Natural killer cell (primary cell): ENCODE measurements around the gene NLRP1. TPM values are rescaled to one million over a fixed set of nuclear protein-coding genes. Genes with fewer than 3 reads are reported as not detected.

Source experiments
- ATAC-seq, 3 donors: fragments of 150-1000 bp in 2 of 3; fragments of 200-7000 bp in 1 of 3; cut with Tn5 transposase; 1 replicate in 1 of 3; 2 replicates in 2 of 3; pipeline ENCODE4 v1.10.0; 2021; ENCODE audit warnings: mild to moderate bottlenecking in 2 of 3, moderate library complexity in 2 of 3
- DNase-seq, 2 donors: peaks; one replicate each; pipeline versions ENCODE4 v3.0.0 to v3.0.0-alpha.2; 2013 to 2021; ENCODE audit warnings: mixed read lengths in 1 of 2
- H3K27ac ChIP-seq: one replicate; pipeline ENCODE4 v1.5.1; 2013; ENCODE audit warnings: mild to moderate bottlenecking, low read length
- H3K27me3 ChIP-seq: one replicate; pipeline ENCODE4 v1.6.1; 2013; ENCODE audit warnings: low read length; ENCODE audit not compliant: control insufficient read depth, insufficient read depth
- H3K36me3 ChIP-seq: one replicate; pipeline ENCODE4 v1.6.1; 2013; ENCODE audit warnings: low read length; ENCODE audit not compliant: control insufficient read depth, insufficient read depth
- H3K4me1 ChIP-seq: one replicate; pipeline ENCODE4 v1.6.1; 2013; ENCODE audit warnings: low read length; ENCODE audit not compliant: control insufficient read depth, insufficient read depth
- H3K4me3 ChIP-seq: one replicate; pipeline ENCODE4 v1.5.1; 2013; ENCODE audit warnings: low read length
- H3K9me3 ChIP-seq: one replicate; pipeline ENCODE4 v1.6.1; 2013; ENCODE audit warnings: low read length; ENCODE audit not compliant: control insufficient read depth, insufficient read depth
- H3K27ac Mint-ChIP-seq, 2 donors: one replicate each; pipeline ENCODE4 v1.8.0; 2022; ENCODE audit warnings: mild to moderate bottlenecking in 2 of 2, mixed read lengths in 2 of 2, moderate library complexity in 1 of 2
- H3K27me3 Mint-ChIP-seq, 2 donors: one replicate each; pipeline ENCODE4 v1.8.0; 2022; ENCODE audit warnings: low read depth in 2 of 2, mixed read lengths in 2 of 2
- H3K36me3 Mint-ChIP-seq: one replicate; pipeline ENCODE4 v1.8.0; 2022; ENCODE audit warnings: mixed read lengths
- H3K4me1 Mint-ChIP-seq, 2 donors: one replicate each; pipeline ENCODE4 v1.8.0; 2022; ENCODE audit warnings: mixed read lengths in 2 of 2
- H3K4me3 Mint-ChIP-seq: one replicate; pipeline ENCODE4 v1.8.0; 2022; ENCODE audit warnings: mild to moderate bottlenecking, moderate library complexity, mixed read lengths
- H3K9me3 Mint-ChIP-seq, 2 donors: one replicate each; pipeline ENCODE4 v1.8.0; 2022; ENCODE audit warnings: mixed read lengths in 2 of 2
- CTCF ChIP-seq: fragments of 200-600 bp; IDR thresholded peaks from one replicate; pipeline ENCODE4 v1.8.0; 2022; ENCODE audit warnings: antibody characterized with exemption
- WGBS: methylation state at CpG from one replicate; pipeline ENCODE4 v1.1.7; 2013; ENCODE audit warnings: missing lambda C conversion rate; ENCODE audit not compliant: insufficient coverage; 5-methylcytosine and 5-hydroxymethylcytosine counted together
- intact Hi-C: fragments of 100-400 bp; cut with micrococcal nuclease; formaldehyde crosslinking; loops from one replicate; pipeline ENCODE4 v1.14.2; 2022
- total RNA-seq, 4 donors: library from RNA; stranded (reverse); fragments of 120-200 nt in 1 of 4; gene quantifications; one replicate each; pipeline versions ENCODE4 v1.2.3 to v1.2.4, GENCODE V29; 2013 to 2022

NLRP1 gene
- total RNA-seq = 100 to 1,000 TPM; 206 to 237 (median 209) TPM
- total RNA-seq (2013) = 97.0 TPM

GRCh38 chr17:5584383-5585286, at the start of gene NLRP1:
NLRP1 (minus strand) TSS chr17:5584509; CDS start chr17:5583957, 552 bp downstream.
- Histone ChIP-seq H3K4me3 (peak within 1 kb of the TSS; percentile 94), H3K27ac (peak within 1 kb of the TSS; percentile 96), H3K27me3 (no peaks in the 10 kb centered on the region), H3K9me3 (no peaks in the 10 kb centered on the region), H3K4me1 (peaks cover 55% of the 10 kb centered on the region), H3K36me3 (peaks cover 13% of the 10 kb centered on the region)
- peak; percentile 92 to 98 (median 94) for ATAC-seq
- Mint-ChIP-seq H3K27me3 (no peaks in the 10 kb centered on the region), H3K9me3 (no peaks in the 10 kb centered on the region), H3K4me3 (peak within 1 kb of the TSS; percentile 97), H3K27ac (peak within 1 kb of the TSS; percentile 97 to 99), H3K36me3 (peaks cover 10% of the 10 kb centered on the region), H3K4me1 (peaks cover 51 to 54% of the 10 kb centered on the region in 2 donors)
- TF ChIP-seq CTCF = no peak
- DNase-seq = peak; percentile 91 to 96
- intact Hi-C loops = no loop called here
- 8% methylated on average over 14 of the region's 14 CpGs for WGBS

- ATAC-seq (no peak), DNase-seq (no peak)
- no peak for TF ChIP-seq CTCF
- Mint-ChIP-seq H3K27ac (no peak overlapping the region), H3K4me1 (no peaks in the 10 kb centered on the region), H3K36me3 (no peaks in the 10 kb centered on the region), H3K4me3 (no peak overlapping the region), H3K9me3 (no peaks in the 10 kb centered on the region), H3K27me3 (peaks cover 19 to 21% of the 10 kb centered on the region in 2 donors)
- H3K4me1 ChIP-seq = no peaks in the 10 kb centered on the region
- H3K36me3 ChIP-seq = no peaks in the 10 kb centered on the region
- H3K4me3 ChIP-seq = no peak overlapping the region
- 55% methylated on average over 3 of the region's 3 CpGs for WGBS
- no peaks in the 10 kb centered on the region for H3K9me3 ChIP-seq
- no peaks in the 10 kb centered on the region for H3K27me3 ChIP-seq
- intact Hi-C loops = no loop called here
- H3K27ac ChIP-seq = no peak overlapping the region
Observed at GRCh38 chr17:5631958-5632590, 47.8 kb upstream of the NLRP1 start.

GRCh38 chr17:5630434-5630833, 46.1 kb upstream of the NLRP1 start:
- no peaks in the 10 kb centered on the region for H3K4me1 Mint-ChIP-seq
- no peak for DNase-seq

More at GRCh38 chr17:5630434-5630833, 46.1 kb upstream of the NLRP1 start:
- Histone ChIP-seq H3K4me1 (no peaks in the 10 kb centered on the region), H3K27me3 (no peaks in the 10 kb centered on the region), H3K4me3 (no peak overlapping the region), H3K36me3 (no peaks in the 10 kb centered on the region), H3K27ac (no peak overlapping the region), H3K9me3 (no peaks in the 10 kb centered on the region)
- 55% methylated on average over 2 of the region's 2 CpGs for WGBS
- ATAC-seq = no peak
- no peaks in the 10 kb centered on the region for H3K9me3 Mint-ChIP-seq
- H3K27me3 Mint-ChIP-seq = peaks cover 23 to 24% of the 10 kb centered on the region in 2 donors
- H3K4me3 Mint-ChIP-seq = no peak overlapping the region
- intact Hi-C loops = no loop called here
- no peak overlapping the region for H3K27ac Mint-ChIP-seq
- H3K36me3 Mint-ChIP-seq = no peaks in the 10 kb centered on the region
- no peak for TF ChIP-seq CTCF
